HG03521 (cell line): ENCODE data around the gene SELENOW.
"Not testable (repeated sequence)": the region's sequence is repeated elsewhere in the genome, so short reads cannot be mapped to it uniquely, and the experiment has no call there.

ENCODE experiments used
- ATAC-seq: cut with Tn5 transposase; IDR thresholded peaks from one replicate; pipeline ENCODE4 v1.9.1; 2021; ENCODE audit warnings: mild to moderate bottlenecking, moderate library complexity; ENCODE audit not compliant: unreplicated experiment

SELENOW gene

DNA sequence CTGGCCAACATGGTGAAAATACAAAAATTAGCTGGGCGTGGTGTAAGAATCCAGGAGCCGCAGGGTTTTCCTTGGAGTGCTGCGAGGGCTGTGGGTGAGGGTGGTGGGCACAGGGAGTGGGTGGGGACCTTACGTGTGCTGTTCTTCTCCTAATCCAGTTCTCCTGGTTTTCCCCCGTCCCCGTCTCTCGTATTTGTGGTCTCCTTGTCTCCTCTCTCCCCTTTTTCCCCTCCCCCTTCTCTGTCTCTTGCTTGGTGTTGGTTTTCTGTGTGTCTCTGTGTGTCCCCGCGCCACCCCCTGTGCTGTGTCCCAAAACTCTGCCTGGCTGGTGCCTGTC, 1.7 kb downstream of the SELENOW start:
- ATAC-seq, result no peak

DNA sequence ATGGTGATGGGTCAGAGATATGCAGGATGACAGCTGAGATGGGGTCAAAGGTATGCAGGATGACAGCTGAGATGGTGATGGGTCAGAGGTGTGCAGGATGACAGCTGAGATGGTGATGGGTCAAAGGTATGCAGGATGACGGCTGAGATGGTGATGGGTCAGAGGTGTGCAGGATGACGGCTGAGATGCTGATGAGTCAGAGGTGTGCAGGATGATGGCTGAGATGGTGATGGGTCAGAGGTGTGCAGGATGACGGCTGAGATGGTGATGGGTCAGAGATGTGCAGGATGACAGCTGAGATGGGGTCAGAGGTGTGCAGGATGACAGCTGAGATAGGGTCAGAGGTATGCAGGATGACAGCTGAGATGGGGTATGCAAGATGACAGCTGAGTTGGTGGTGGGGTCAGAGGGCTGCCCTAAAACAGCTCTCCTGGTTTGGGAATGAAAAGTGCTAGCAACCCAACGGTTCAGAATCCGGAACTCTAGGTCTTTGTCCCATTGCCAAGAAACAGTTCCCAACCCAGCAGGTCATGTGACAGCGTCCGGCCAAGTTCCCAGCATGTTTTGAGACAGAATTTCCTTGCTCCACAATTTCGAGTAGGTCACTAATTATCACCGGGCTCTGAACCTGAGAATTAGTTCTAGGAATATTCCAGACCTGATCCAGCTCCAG, 3.2 kb downstream of the SELENOW start:
- no peak for ATAC-seq

DNA sequence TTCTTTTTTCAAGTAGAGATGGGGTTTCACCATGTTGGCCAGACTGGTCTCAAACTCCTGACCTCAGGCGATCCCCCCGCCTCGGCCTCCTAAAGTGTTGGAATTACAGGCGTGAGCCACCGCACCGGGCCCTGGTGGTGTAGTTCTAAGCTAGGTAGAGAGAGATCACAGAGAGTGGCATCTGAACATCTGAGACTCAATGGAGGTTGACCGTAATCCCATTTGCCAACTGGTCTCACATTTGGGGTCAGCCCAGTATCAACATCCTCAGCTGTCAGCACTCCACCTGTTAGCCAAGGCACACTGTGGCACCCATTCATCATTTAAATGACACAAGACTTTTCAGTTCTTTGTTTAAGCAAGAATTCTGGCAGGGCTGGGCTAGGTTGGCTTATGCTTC, 8.1 kb downstream of the SELENOW start:
- no peak for ATAC-seq

DNA sequence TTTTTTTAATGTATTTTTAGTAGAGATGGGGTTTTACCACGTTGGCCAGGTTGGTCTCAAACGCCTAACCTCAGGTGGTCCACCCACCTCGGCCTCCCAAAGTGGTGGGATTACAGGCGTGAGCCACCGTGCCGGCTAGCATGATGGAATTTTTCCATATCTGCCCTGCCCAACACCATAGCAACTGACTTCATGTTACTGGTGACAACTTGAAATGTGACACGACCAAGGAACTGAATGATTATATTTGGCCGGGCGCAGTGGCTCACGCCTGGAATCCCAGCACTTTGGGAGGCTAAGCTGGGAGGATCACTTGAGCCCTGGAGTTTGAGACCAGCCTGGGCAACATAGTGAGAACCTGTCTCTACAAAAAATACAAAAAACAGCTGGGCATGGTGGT, 8.8 kb downstream of the SELENOW start:
- not testable (repeated sequence) for ATAC-seq

DNA sequence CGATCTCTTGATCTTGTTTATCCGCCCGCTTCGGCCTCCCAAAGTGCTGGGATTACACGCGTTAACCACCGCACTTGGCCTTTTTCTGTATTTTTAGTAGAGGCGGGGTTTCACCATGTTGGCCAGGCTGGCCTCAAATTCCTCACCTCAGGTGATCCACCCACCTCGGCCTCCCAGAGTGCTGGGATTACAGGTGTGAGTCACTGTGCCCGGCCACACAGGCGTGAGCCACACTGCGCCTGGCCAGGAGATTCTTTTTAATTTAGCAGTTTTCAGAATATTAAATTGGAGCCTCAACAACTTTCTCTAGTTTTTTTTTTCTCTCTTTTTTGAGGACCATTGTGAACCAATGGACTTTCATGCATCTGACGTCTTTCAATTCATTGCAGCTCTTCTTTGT, 11.3 kb downstream of the SELENOW start:
- not testable (repeated sequence) for ATAC-seq

DNA sequence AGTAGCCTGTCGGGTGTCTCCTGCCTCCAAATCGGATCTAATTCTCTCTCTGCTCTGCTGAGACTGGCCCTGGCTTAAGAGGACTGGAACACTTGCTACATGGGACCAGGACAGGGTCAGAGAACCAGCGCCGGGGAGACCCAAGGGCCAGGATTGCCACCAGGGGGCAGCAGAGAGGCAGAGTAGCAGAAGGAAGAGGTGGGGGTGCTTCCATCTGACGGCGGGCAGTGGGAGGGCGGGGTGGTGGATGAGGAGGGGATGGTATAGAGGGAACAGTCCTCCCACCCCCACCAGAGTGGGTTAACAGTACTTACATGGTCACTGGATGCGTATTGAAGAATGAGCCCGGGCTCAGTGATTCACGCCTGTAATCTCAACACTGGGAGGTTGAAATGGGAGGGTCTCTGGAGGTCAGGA, 11.9 kb downstream of the SELENOW start:
- no peak for ATAC-seq

DNA sequence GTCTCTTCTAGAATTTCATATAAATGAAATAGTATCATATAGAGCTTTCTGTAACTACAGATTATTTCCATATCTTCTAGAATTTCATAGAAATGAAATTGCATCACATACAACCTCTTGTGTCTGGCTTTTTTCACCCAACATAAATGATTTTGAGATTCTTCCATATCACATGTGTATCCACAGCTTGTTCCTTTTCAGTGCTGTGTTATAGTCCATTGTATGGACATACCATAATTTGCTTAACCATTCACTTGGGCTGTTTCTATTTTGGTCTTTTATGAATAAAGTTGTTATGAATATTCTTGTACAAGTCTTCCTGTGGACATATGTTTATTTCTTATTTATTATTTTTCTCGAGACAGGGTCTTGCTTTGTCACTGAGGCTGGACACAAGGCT, 14.1 kb downstream of the SELENOW start:
- no peak for ATAC-seq

DNA sequence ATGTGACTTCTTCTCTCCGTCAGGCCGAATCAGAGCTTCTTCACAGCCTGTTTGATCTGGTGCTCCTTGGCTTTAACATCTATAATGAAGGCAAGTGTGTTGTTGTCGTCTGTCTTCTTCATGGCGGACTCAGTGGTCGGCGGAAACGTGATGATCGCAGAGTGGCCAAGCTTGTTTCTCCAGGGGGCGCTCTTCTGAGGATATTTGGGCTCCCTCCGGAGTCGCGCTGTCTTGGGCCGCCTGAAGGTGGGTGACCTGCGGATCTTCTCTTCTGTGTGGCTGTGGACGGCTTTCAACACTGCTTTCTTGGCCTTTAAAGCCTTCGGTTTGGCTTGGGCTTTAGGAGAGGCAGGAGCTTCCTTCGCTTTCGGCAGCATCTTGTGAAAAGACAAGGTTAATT, 16.0 kb downstream of the SELENOW start:
- no peak for ATAC-seq

DNA sequence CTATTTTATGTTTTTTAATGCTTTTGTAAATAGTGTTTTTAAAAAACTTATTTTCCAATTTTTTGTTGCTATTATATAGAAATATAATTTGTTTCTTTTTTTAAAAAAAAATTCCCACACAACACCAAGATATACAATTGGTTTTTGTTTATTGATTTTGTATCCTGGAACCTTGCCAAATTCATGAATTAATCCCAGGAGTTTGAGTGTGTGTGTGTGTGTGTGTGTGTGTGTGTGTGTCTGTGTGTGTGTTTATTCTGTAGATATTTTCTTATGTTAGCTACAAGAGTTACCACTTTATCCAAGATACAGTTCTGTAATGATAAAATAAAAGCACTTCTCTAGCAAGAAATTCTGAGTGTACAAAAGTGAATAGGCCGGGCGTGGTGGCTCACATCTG, 18.3 kb downstream of the SELENOW start:
- ATAC-seq, result no peak

DNA sequence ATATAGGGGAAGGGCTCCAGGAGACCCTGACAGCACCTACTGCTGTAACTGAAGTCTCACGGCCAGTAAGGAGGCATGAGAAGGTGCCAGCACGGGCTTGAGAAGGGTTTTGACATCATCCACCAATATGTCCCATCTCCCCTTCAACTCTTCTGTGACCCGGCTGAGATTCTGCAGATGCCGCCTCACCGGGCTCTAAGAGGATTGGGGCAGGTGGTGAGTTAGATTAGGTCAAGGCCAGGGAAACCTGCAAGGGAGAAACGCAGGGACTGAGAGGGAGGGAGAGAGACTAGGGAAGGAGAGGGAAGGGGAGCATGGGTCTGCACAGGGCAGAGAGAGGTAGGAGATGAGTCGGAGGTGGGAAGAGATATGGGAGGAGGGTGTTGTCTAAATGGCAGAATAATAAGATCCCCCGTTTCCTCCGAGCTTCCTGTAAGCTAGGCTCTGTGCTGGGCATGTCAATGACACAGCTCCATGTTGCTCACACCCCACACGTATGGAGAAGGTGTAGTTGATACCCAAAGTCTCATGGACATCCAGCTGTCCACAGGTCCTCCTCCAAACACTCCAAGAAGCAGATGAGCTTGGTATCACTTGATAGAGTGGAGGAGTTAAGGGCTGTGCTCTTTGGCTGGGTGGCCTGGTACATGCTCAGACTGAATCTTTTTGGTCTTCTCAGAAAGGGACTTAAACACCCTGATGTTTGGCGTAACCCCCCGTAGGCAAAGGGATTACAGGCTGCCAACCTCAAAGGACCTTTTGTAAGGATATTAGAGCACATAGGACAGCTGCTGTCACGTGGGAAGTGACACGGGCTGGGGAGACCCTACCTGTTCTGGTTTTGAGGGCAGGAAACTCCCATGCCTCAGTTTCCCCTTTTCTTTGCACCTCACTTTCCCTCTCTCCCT, 19.7 kb downstream of the SELENOW start:
- ATAC-seq, result no peak

DNA sequence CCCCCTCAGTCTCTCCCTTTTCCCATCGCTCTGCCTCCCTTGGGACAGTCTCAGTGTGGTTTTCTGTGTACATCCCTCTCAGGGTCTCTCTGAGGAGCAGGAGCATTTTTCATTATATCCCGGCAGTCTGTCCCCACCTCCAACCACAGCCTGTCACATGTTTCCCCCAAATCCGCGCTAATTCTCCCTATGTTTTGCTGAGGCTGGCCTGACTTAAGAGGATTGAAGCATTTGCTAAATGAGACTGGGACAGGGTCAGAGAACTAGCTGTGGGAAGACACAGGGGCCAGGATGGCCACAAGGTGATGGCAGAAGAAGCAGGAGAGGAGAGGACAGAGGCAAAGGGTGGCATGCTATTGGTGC, 20.4 kb downstream of the SELENOW start:
- no peak for ATAC-seq

DNA sequence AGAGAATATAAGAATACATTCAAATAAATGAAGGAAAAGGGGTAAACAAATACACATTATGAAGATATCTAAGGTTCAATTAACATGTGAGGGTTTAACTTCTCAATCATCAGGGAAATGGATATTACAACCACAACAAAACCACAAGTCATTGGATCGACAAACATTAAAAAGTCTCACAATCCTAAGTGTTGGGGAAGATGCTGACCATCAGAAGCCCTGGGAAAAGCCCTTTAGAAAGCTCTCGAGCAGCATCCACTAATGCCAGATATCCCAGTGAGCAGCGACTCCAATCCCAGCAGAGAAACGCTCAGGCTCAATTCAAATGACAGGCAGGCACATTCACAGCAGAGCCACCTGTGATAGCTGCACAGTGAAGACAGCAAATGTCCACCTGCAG, 22.8 kb downstream of the SELENOW start:
- no peak for ATAC-seq

DNA sequence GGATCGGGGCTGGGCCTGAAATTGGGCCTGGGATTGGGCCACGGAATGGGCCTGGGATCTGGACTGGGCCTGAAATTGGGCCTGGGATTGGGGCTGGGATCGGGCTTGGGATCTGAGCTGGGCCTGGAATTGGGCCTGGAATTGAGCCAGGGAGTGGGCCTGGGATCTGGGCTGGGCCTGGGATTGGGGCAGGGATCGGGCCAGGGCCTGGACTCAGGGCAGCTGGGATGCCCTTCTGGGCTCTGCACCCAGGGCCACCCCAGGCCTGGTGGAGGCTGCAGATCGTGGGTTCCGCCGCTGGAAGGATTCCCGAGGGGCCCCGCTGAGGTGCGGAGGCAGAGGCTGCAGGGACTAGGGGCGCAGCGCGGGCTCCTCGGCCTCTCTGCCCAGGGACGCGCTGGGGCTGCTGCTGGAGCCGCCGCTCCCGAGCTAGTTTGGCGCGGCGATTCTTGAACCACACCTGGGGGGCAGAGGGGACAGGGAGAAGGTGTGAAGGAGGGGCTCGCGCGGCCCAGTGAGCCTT, 24.1 kb downstream of the SELENOW start:
- ATAC-seq, result no peak

DNA sequence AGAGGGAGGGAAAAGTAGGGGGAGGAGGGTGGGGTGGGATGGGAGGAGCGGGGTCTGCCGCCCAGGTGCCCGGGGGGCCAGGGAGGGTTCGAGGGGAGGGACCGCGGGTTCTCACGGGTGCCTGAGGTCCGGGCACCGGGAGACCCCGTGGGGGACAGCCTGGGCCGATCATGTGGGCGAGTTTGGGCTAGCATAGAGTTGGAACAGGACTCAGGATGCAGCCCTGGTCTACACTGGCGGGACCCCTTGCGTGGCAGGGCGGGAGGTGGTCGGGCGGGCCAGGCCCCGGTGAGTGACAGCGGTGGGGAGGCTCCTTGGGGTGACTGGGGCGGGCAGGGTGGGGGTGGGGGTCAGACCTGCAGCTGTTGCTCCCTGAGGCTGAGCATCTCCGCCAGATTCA, 24.6 kb downstream of the SELENOW start:
- not testable (repeated sequence) for ATAC-seq

DNA sequence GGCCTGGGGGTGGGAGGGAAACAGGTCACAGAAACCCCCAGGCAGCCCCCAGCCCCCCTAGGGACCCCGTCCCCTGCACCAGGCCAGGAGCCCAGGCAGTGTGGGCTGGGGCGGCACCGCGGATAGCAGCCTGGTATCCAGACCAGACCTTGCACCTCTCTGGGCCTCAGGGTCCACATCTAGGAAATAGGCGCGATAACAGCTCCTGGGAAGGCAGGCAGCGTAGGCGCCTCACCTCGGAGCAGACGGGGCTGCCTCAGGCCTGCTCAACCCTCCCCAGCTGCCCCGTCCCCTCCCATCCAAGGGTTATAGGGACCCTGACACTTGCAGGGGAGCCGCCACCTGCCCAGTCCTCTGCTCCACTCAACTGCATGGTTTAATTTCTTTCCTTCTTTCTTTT, 25.2 kb downstream of the SELENOW start:
- ATAC-seq, result not testable (repeated sequence)

DNA sequence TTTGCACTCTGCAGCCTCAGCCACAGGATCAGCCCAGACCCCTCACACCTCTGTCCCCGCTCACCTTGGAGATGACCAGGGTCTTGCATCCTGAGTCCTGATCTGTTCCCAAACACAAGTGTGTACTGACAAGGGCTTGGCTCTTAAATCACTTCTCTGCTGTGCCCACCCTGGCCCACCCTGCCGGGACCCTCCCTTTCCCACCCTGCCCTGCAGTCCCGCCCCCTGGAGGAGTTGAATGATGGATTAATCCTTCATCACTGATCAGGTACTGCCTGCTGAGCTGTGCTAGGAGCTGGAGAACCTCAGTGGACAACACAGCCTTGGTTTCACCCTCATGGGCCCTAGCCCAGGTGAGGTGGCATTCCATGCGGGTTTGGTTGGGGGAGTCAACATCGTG, 25.9 kb downstream of the SELENOW start, which contains the start of gene TPRX1:
Gene TPRX1 (minus strand): TSS at position 101 of the 400 bp plus-strand sequence. CDS start 12 bp downstream, at position 89.
- ATAC-seq, result not testable (repeated sequence)

DNA sequence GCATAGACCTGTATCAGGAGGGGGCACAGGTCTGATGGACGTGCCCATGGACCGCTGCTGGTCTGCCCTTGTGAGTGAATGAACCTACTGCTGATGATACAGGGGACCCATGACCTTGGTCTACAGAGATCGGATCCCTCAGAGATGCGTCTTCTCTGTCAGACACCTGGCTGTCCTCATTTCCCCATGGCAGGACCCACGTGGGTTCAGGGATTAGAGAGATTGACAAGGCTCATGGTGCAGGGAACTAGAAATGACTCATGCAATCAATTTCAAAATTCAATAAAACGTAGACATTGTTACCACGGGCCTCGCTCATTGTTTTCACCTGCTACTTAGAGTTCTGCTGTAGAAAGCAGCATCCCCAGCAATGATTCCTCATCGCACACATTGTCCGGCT, 26.8 kb downstream of the SELENOW start:
- no peak for ATAC-seq

DNA sequence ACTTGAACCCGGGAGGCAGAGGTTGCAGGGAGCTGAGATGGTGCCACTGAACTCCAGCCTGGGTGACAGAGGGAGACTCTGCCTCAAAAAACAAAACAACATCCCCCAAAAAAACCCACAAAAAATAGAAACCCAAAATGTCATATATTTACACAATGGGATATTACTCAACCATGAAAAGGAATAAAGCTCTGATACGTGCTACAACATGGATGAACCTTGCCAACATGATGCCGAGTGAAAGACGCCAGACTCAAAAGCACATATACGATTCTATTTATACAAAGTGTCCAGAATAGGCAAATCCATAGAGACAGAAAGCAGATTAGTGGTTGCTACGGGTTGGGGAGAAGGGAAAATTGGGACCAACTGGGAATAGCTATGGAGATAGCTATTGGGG, 27.9 kb downstream of the SELENOW start:
- no peak for ATAC-seq

DNA sequence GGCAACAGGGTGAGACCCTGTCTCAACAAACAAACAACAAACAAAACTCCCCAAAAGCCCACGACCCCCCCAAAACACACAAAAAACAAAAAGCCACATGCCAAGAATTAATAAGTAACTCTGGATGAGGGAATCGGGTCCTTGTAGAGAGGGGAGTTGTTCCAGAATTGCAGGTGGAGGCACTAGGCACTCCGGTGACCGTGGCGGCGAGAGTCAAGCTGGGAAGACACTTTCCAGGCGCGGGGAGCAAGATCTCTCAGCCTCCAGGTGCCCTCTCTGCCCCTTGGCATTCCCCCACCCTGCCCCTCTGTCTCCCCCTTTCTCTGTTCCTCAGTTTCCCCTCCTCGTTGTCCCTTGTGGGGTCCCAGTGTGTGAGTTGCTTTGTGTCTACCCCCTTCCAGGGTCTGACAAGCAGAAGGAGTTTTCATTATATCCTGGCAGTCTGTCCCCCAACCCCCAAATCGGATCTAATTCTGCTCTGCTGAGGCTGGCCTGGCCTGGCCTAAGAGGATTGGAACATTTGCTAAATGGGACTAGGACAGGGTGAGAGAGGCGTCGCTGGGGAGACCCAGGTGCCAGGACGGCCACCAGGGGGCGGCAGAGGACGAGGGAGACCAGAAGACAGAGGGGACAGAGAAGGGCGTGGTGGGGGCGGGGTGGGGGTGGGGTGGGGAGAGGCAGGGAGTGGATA, 34.9 kb downstream of the SELENOW start:
- no peak for ATAC-seq

DNA sequence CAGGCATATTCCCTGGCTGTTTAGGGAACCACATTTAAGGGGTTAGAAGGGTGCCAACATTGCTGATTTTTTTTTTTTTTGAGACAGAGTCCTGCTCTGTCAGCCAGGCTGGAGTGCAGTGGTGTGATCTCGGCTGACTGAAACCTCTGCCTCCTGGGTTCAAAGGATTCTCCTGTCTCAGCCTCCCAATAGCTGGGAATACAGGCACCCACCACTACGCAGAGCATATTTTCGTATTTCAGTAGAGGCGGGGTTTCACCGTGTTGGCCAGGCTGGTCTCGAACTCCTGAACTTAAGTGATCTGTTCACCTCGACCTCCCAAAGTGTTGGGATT, 35.5 kb downstream of the SELENOW start:
- no peak for ATAC-seq

DNA sequence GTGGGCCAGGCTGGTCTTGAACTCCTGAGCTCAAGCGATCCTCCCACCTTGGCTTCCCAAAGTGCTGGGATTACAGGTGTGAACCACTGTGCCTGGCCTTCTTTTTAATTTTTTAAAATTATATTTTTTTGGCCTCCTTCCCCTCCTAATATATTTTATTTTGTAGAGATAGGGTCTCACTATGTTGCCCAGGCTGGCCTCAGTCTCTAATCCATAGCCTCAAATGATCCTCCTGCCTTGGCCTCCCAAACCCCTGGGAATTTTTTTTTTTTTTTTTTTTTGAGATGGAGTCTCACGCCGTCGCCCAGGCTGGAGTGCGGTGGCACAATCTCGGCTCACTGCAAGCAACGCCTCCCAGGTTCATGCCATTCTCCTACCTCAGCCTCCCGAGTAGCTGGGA, 37.8 kb downstream of the SELENOW start:
- ATAC-seq, result not testable (repeated sequence)

DNA sequence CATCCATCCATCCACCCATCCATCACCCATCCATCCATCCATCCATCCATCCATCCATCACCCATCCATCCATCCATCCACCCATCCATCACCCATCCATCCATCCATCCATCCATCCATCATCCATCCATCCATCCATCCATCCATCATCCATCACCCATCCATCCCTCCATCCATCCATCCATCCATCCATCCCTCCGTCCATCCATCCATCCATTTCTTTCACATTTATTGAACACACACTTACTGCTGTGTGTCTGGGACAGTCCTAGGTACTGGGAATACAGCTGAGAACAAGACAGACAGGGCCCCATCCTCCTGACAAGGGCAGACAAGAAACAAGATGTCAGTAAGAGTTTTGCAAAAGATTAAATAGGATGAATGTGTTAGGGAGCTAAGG, 39.7 kb downstream of the SELENOW start:
- ATAC-seq, result not testable (repeated sequence)
